ENCODE measurements around the gene ARRB2.

ARRB2 gene

DNA sequence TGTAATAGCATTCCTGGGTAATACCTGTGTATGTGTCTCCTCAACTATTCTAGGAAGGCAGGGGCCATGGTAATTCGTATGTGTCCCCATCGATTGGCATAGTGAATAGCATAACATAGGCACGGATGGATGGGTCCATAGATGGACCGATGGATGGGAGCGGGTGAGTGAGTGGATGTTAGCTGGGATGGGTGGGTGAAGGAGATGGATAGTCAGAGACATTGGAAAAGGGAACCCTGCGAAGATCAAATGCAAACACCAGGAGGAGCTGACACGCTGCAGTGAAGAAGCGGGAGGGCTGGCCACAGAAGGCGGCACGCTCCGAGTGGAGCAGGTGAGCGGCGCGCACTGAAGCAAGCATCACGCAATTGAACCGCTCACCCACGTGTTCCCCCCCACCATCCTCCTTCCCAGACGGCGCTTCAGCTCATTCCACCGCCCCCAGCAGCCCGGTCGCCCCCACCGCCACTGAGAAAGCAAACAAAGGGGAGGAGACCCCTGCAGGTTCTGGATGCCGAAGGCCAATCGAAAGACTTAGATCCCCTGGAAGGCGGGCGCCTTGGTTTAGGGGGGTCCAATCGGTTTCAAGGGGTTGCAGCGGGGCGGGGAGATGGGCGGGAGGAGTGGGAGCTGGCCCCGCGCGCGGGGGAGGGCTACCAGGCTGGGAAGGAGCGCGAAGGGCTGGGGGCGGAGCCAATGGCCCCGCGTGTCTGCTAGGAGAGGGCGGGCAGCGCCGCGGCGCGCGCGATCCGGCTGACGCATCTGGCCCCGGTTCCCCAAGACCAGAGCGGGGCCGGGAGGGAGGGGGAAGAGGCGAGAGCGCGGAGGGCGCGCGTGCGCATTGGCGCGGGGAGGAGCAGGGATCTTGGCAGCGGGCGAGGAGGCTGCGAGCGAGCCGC lies at the start of gene ARRB2:
TSS of gene ARRB2 (plus strand) at position 839 of the 899 bp plus-strand sequence. CDS start 90 bp downstream, outside the sequence.
- peak; percentile 29 for TF ChIP-seq CTCF (IDR thresholded peaks at IDR 0.05; ENCODE audit: insufficient read depth, missing control alignments)
- FAIRE-seq (no peak), DNase-seq (ENCODE audit: insufficient read length, low spot score) (peak; percentile 95)

DNA sequence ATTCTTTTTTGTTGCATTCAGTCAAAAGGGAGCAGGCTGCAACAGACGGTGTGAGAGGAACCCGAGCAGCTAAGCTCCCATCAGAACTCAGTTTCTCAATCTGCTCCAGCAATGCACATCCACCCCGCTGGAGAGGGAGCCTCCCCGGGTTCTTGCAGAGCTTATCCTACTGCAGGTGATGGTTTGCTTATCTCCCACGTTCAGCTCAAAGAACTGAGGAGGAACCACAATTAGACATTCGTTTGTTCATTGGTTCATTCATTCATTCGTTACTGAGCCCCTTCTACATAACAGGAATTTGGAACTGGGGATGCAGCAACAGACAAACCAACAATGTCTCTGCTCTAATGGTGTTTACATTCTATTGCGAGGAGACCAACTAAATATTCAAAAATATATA lies 46.7 kb upstream of the ARRB2 start:
- no peak for TF ChIP-seq CTCF (IDR thresholded peaks at IDR 0.05; ENCODE audit: insufficient read depth, missing control alignments)

DNA sequence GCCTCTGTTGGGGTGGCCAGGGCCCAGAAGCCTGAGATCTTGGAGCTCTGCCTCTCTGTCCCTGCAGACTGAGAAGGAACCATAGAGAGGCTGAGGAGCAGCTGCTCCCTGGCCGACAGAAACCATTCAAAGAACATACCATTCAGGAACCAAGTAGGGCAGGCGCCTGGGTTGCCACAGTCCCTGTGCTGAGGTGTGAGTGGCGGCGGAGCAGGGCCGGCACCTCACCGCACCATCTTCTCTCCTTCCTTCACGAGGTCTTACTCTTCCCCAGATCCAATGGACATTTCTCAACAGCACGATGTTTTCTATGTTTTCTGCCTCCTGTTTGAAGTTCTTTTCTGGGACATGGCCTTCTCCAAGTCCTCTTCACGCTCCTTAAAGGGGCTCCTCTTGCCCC lies 46.2 kb upstream of the ARRB2 start:
- no peak for TF ChIP-seq CTCF (IDR thresholded peaks at IDR 0.05; ENCODE audit: insufficient read depth, missing control alignments)
- DNase-seq (ENCODE audit: insufficient read length, low spot score) (no peak), FAIRE-seq (no peak)

More for the DNA sequence above, 46.7 kb upstream of the ARRB2 start:
- no peak for DNase-seq (ENCODE audit: insufficient read length, low spot score)
- no peak for FAIRE-seq

GRCh38 chr17:4665027-4665426 lies 45.4 kb upstream of the ARRB2 start:
- TF ChIP-seq CTCF (IDR thresholded peaks at IDR 0.05; ENCODE audit: insufficient read depth, missing control alignments), result no peak
- FAIRE-seq, result no peak
- no peak for DNase-seq (ENCODE audit: insufficient read length, low spot score)

- no peak for TF ChIP-seq CTCF (IDR thresholded peaks at IDR 0.05; ENCODE audit: insufficient read depth, missing control alignments)
- FAIRE-seq (no peak), DNase-seq (ENCODE audit: insufficient read length, low spot score) (no peak)
These were observed 44.1 kb upstream of the ARRB2 start for GRCh38 chr17:4666296-4666695.

- no peak for TF ChIP-seq CTCF (IDR thresholded peaks at IDR 0.05; ENCODE audit: insufficient read depth, missing control alignments)
- DNase-seq (ENCODE audit: insufficient read length, low spot score), result no peak
- no peak for FAIRE-seq
These were observed 43.3 kb upstream of the ARRB2 start for GRCh38 chr17:4667166-4667565.

- DNase-seq (ENCODE audit: insufficient read length, low spot score), result no peak
- FAIRE-seq, result no peak
- no peak for TF ChIP-seq CTCF (IDR thresholded peaks at IDR 0.05; ENCODE audit: insufficient read depth, missing control alignments)
These were observed 38.3 kb upstream of the ARRB2 start for GRCh38 chr17:4672055-4672630.
